ENCODE measurements around the gene MCC. TPM values are rescaled to one million over a fixed set of nuclear protein-coding genes. Genes with fewer than 3 reads are reported as not detected.

The MCC gene
- total RNA-seq, 1 experiment from 2014 or later: 7.6 TPM

GRCh38 chr5:113325054-113325453, 163.2 kb downstream of the MCC start:
- no peak overlapping the region for H4K5ac ChIP-seq (ENCODE audit: insufficient read length, low read depth, low read length)
- H2AFZ ChIP-seq (ENCODE audit: low read length): no peak overlapping the region
- no CpG with 5 or more reads among the region's 4 CpGs for WGBS (ENCODE audit: extremely low coverage, insufficient read length, low lambda C conversion rate)
- no peak overlapping the region for H3K27ac ChIP-seq (ENCODE audit: insufficient read length, low read depth, low read length)
- H3K9ac ChIP-seq (ENCODE audit: extremely low read depth, insufficient read length, low read length): no peak overlapping the region
- H3K27me3 Mint-ChIP-seq (ENCODE audit: low read depth): peaks cover 1% of the 10 kb centered on the region; the same call in 1 of the 2 replicates
- no peaks in the 10 kb centered on the region for H3K79me2 ChIP-seq (ENCODE audit: insufficient read depth, low read length)
- H3K9me3 Mint-ChIP-seq: no peaks in the 10 kb centered on the region
- no peak overlapping the region for H3K4ac ChIP-seq (ENCODE audit: low read depth, low read length)
- no peak for DNase-seq
- no peaks in the 10 kb centered on the region for H3K36me3 Mint-ChIP-seq (ENCODE audit: insufficient read depth in 1 of 3, low read depth in 3 of 3)
- no peak overlapping the region for H3K4me3 Mint-ChIP-seq
- H3K4me1 ChIP-seq (ENCODE audit: insufficient read depth, low read length): no peaks in the 10 kb centered on the region
- H3K4me1 Mint-ChIP-seq: peaks cover 5 to 6% of the 10 kb centered on the region in 2 experiments
- no peak overlapping the region for H2BK15ac ChIP-seq (ENCODE audit: low read depth, low read length)
- H2BK12ac ChIP-seq (ENCODE audit: insufficient read length, low read depth, low read length): no peak overlapping the region
- H3K56ac ChIP-seq (ENCODE audit: insufficient read length, low read depth, low read length): no peak overlapping the region
- H2BK20ac ChIP-seq (ENCODE audit: low read depth, low read length, poor library complexity, severe bottlenecking): no peak overlapping the region
- no peak overlapping the region for H3T11ph ChIP-seq (ENCODE audit: low read length)
- H3K9me3 ChIP-seq (ENCODE audit: control insufficient read depth, low read depth, low read length): no peaks in the 10 kb centered on the region
- H3K79me1 ChIP-seq (ENCODE audit: insufficient read depth, low read depth, low read length, poor library complexity, severe bottlenecking): no peaks in the 10 kb centered on the region
- no peak overlapping the region for H3K4me2 ChIP-seq (ENCODE audit: insufficient read depth, insufficient read length, low read length)
- H3K27me3 ChIP-seq (ENCODE audit: insufficient read depth, low read length): no peaks in the 10 kb centered on the region
- no peaks in the 10 kb centered on the region for H4K20me1 ChIP-seq (ENCODE audit: control insufficient read depth, insufficient read depth, insufficient read length)
- H3K23me2 ChIP-seq (ENCODE audit: insufficient read length, low read depth, low read length, poor library complexity, severe bottlenecking): no peaks in the 10 kb centered on the region
- no peak overlapping the region for H2BK120ac ChIP-seq (ENCODE audit: low read depth, low read length, poor library complexity, severe bottlenecking)
- no peak overlapping the region for H4K91ac ChIP-seq (ENCODE audit: insufficient read length, low read depth, low read length)
- H3K23ac ChIP-seq (ENCODE audit: insufficient read length, low read depth, low read length): no peak overlapping the region
- H3K27ac Mint-ChIP-seq: no peak overlapping the region
- H3K14ac ChIP-seq (ENCODE audit: insufficient read depth, low read length): no peak overlapping the region
- H2AK5ac ChIP-seq (ENCODE audit: insufficient read length, low read length): no peak overlapping the region
- H2BK5ac ChIP-seq (ENCODE audit: insufficient read length, low read length): no peak overlapping the region
- H4K8ac ChIP-seq (replicated peaks; ENCODE audit: insufficient read length, low read depth, low read length): no peak overlapping the region
- TF ChIP-seq, protein P1, sequence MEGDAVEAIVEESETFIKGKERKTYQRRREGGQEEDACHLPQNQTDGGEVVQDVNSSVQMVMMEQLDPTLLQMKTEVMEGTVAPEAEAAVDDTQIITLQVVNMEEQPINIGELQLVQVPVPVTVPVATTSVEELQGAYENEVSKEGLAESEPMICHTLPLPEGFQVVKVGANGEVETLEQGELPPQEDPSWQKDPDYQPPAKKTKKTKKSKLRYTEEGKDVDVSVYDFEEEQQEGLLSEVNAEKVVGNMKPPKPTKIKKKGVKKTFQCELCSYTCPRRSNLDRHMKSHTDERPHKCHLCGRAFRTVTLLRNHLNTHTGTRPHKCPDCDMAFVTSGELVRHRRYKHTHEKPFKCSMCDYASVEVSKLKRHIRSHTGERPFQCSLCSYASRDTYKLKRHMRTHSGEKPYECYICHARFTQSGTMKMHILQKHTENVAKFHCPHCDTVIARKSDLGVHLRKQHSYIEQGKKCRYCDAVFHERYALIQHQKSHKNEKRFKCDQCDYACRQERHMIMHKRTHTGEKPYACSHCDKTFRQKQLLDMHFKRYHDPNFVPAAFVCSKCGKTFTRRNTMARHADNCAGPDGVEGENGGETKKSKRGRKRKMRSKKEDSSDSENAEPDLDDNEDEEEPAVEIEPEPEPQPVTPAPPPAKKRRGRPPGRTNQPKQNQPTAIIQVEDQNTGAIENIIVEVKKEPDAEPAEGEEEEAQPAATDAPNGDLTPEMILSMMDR (conservative IDR thresholded peaks at IDR 0.05): no peak
- no peak overlapping the region for H3K18ac ChIP-seq (ENCODE audit: insufficient read length, low read depth, low read length)

Measured in H9 (cell line).